HG03575 (cell line): ENCODE data around the gene GATA1.

Experiments
- ATAC-seq: cut with Tn5 transposase; IDR thresholded peaks from one replicate; pipeline ENCODE4 v1.9.1; 2021; ENCODE audit not compliant: unreplicated experiment, insufficient number of reproducible peaks, low FRiP score; ENCODE audit errors: extremely low read depth

GATA1 gene

DNA sequence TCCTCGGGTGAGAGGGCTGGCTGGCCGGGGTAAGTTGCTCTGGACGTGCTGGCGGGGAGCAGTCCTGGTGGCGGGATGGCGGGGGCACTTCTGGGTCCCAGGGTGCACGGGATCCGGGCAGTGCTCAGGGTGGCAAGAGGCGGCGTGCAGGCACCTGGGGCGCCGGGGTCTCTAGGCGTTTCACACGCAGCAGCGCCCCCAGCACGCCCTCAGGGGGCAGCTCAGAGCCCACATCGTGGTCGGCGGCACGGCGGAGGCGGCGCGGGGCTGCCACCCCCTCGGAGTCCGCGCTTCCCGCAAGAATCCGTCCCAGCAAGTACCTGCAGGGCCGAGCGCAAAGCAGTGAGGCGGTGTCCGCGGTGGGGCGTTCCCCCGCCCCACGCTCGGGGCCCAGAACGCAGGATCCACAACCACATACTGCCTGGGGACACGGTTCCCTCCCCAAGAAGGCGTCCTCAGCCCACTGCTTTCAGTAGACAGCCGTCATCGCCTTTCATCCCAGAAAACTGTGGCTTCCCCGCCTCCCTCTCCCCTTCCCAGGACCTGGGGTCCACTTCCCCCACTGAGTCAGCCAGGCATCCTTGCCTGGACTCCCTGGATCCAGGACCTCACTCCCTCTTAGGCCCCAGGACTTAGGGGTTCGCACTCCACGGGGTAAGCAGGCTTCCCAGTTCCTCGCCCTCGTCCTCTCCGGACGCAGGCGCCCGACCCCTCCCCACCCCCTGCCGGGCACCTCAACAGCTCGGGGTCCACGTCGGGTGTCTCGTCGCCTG, 44.9 kb downstream of the GATA1 start:
- no peak for ATAC-seq

DNA sequence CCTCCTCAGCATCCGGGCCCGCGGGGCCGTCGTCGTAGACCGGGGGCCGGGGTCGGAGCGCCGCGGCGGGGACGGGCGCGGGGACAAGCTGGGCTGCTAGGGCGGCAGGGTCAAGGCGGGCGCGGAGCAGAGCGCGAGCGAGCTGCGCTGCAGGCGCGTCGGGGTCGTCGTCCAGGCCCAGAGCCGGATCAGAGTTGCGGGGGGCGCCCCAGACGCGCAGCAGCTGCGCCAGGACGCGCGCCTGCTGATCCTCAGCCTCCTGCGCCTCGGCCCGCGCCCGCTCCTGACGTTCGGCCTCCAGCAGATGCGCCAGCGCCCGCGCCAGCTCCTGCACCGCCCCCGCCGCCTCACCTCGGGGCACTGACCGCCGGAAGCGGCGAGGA, 45.5 kb downstream of the GATA1 start:
- no peak for ATAC-seq

DNA sequence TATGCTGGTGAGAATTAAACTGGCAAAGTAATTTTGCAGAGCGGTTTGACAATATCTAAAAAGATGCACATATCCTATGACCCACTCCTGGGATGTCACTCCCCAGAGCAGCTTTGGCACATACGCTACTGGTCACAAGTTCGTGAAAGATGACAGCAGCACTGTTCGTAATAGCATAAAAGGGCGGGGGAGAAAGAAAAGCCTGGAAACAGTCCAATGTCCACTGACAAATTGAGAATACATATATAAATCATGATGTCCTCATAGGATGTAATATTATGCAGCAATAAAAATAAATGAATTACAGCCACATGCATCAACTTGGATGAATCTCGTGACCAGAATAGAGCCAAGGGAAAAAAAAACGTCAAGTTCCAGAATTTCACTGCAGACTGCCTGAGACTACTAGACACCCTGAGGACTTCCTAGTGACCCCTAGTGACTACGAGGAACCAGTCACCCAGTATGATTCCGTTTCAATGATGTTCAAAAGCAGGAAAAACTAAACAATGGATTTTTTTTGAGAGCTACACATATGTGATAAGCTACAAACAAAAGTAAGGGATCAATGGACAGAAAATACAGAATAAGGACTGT, 47.2 kb downstream of the GATA1 start:
- ATAC-seq = no peak

DNA sequence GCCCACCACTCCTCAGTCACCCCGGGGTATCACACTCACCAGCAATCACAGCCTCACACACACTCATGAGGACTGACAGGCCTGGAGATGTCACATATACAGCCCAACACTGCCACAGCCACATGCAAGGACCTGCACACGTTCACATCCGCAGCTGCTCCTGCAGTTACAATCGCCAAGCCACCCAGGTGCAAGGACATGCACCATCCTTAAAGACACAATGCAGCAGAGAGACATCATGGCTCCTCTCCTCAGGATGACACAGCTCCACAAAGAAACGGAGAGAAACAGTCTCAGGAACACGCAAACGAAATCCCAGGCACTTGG, 48.0 kb downstream of the GATA1 start:
- ATAC-seq = no peak

DNA sequence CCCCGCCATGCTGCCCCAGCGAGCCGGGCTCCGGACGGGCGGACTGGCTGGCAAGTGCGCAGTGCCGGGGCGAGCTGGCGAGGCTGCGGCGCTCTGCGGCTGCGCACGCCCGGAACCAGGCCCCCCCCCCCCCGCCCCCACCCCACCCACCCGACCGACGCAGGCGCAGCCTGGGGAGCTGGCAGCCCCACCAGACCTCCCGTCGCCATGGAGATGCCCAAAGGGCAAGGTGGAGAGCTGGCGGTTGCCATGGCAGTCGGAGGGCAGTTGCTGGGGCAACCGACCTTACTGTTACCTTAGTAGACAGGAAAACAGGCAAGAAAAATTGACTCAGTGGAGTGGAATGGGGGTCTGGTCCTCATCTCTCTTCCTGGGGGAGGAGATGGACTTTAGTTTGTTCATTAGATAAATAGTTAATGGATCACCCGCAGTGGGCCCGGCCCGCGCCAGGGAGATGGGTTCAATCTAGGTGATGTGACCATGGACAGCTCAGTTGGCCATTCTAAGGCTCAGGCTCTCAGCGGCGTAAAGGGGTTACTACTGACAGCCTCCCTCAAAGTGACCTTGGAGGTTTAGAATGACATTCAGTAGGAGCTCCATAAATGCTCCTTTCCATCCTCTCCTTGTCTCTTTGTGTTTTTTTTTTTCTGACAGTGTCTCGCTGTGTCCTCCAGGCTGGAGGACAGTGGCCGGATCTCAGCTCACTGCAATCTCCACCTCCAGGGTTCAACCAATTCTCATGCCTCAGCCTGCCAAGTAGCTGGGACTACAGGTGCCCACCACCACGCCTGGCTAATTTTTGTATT, 49.3 kb downstream of the GATA1 start, which contains the start of gene PCSK1N:
Gene PCSK1N, minus strand, starts transcription at position 87 of the 806 bp plus-strand sequence. Its CDS starts 78 bp downstream, at position 9.
- ATAC-seq = no peak

DNA sequence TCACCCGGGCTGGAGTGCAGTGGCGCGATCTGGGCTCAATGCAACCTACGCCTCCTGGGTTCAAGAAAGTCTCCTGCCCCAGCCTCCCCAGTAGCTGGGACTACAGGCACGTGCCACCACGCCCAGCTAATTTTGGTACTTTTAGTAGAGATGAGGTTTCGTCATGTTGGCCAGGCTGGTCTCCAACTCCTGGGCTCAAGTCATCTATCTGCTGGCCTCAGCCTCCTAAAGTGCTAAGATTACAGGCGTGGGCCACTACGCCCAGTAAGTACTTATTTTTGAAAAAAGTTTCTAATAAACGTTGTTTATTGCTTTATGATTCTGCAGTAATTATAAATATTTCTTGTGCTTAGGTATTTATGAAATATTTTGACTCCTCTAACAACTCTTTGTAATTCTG, 53.3 kb downstream of the GATA1 start:
- no peak for ATAC-seq
